Esophagus squamous epithelium (tissue), 5 donors: ENCODE measurements around the gene MAD2L2. TPM values are rescaled to one million over a fixed set of nuclear protein-coding genes. Genes with fewer than 3 reads are reported as not detected.

ENCODE experiments used
- DNase-seq: peaks from one replicate; lab custom pipeline; 2025; lab: John Stamatoyannopoulos, UW
- H3K27ac ChIP-seq, 4 donors: fragments of 200-600 bp; sonication (generic); one replicate each; pipeline ENCODE4 v1.5.1; 2016 to 2019; ENCODE audit warnings: mild to moderate bottlenecking in 1 of 4
- H3K27me3 ChIP-seq, 4 donors: fragments of 200-600 bp; sonication (generic); 1 replicate in 3 of 4; 2 replicates in 1 of 4; pipeline versions ENCODE4 v1.5.1 to v1.6.0; 2017 to 2021; ENCODE audit warnings: antibody characterized with exemption in 1 of 4
- H3K36me3 ChIP-seq, 3 donors: fragments of 200-600 bp; sonication (generic); one replicate each; pipeline ENCODE4 v1.5.1; 2016 to 2019
- H3K4me1 ChIP-seq, 3 donors: fragments of 200-600 bp; sonication (generic); one replicate each; pipeline ENCODE4 v1.5.1; 2017 to 2019
- H3K4me3 ChIP-seq, 4 donors: fragments of 200-600 bp; sonication (generic); 1 replicate in 3 of 4; 2 replicates in 1 of 4; pipeline ENCODE4 v1.5.1; 2016 to 2019; ENCODE audit warnings: mild to moderate bottlenecking in 2 of 4, moderate library complexity in 1 of 4
- H3K9me3 ChIP-seq, 3 donors: fragments of 200-600 bp; sonication (generic); one replicate each; pipeline ENCODE4 v1.5.1; 2016 to 2019
- POLR2A ChIP-seq, 4 donors: fragments of 450-650 bp; IDR thresholded peaks; one replicate each; pipeline ENCODE4 v1.6.1; 2017; ENCODE audit warnings: antibody characterized with exemption in 4 of 4, mild to moderate bottlenecking in 4 of 4, moderate library complexity in 3 of 4
- WGBS, 2 donors: methylation state at CpG; one replicate each; pipeline ENCODE4 v1.1.5; 2018; 5-methylcytosine and 5-hydroxymethylcytosine counted together
- intact Hi-C: fragments of 100-400 bp; cut with DNase I; formaldehyde crosslinking; loops from one replicate; pipeline ENCODE4 v1.15.0; 2022
- total RNA-seq, 4 donors: library from RNA; depleted of rRNA; stranded (reverse); fragments of >200 nt; gene quantifications; one replicate each; pipeline ENCODE4 v1.1.0, GENCODE V29; 2016
- TF ChIP-seq, protein P1 (sequence below), 6 experiments: fragments of 450-650 bp in 4 of 6; fragments of 200-600 bp in 2 of 6; sonication (generic) in 2 of 6; IDR thresholded peaks; one replicate each; pipeline ENCODE4 v1.5.1; 2016 to 2019; ENCODE audit warnings: antibody characterized with exemption in 6 of 6, mild to moderate bottlenecking in 4 of 6, moderate library complexity in 4 of 6
- donor health status: DM: yes; HTN: yes; CAD: no.

Gene MAD2L2
- total RNA-seq, 4 donors from 2014 or later, result 12.1 to 22.8 (median 18.9) TPM

DNA sequence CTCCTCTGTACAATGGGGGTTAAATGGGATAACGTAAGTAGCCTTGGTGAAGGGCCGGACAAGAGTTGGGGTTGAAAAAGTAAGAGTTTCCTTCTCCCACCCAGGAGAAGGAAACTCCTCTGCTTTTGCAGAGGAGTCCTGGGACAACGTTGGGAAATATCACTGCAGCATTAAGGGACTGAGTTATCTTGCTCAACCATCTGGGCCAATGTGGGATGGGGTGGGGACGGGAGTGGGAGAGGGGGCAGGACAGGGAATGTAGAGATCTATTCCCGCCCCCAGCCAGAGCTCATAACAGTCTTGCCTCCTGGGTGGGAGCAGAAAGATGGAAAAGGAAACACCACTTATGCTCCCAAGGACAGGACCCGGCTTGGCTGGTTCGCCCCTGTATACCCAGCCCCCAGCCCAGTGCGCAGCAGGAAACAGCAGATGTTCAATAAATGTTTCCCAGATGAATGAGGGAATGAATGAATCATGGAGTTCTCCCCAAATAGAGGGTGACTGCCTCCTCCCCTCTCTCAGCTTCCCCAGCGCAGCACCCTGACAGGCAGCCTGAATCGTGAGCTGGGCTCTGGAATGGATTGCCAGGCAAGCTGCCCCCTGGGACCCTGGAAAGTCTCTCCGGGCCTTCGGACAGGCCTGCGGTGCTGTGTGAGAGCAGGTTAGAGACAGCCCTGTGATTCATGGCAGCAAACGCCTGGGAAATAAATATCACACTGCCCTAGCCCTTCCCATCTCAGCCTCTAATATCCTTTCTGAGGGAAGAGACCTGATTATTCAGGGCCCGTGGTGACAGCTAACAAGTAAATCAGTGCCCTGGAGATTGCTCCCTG lies 51.5 kb downstream of the MAD2L2 start:
- no peaks in the 10 kb centered on the region for H3K4me1 ChIP-seq
- H3K27me3 ChIP-seq, result peaks cover 0 to 92% (median 0%) of the 10 kb centered on the region in 4 donors
- no peak overlapping the region for H3K27ac ChIP-seq
- no peak overlapping the region for H3K4me3 ChIP-seq
- H3K9me3 ChIP-seq, result no peaks in the 10 kb centered on the region
- WGBS, 2 donors, result 58 to 59% methylated on average over 5 of the region's 15 CpGs
- intact Hi-C loops, result no loop called here
- H3K36me3 ChIP-seq, result no peaks in the 10 kb centered on the region
- no peak for DNase-seq
- TF ChIP-seq, protein P1, sequence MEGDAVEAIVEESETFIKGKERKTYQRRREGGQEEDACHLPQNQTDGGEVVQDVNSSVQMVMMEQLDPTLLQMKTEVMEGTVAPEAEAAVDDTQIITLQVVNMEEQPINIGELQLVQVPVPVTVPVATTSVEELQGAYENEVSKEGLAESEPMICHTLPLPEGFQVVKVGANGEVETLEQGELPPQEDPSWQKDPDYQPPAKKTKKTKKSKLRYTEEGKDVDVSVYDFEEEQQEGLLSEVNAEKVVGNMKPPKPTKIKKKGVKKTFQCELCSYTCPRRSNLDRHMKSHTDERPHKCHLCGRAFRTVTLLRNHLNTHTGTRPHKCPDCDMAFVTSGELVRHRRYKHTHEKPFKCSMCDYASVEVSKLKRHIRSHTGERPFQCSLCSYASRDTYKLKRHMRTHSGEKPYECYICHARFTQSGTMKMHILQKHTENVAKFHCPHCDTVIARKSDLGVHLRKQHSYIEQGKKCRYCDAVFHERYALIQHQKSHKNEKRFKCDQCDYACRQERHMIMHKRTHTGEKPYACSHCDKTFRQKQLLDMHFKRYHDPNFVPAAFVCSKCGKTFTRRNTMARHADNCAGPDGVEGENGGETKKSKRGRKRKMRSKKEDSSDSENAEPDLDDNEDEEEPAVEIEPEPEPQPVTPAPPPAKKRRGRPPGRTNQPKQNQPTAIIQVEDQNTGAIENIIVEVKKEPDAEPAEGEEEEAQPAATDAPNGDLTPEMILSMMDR (IDR thresholded peaks at IDR 0.05), result no peak
- TF ChIP-seq POLR2A (IDR thresholded peaks at IDR 0.05), result no peak

DNA sequence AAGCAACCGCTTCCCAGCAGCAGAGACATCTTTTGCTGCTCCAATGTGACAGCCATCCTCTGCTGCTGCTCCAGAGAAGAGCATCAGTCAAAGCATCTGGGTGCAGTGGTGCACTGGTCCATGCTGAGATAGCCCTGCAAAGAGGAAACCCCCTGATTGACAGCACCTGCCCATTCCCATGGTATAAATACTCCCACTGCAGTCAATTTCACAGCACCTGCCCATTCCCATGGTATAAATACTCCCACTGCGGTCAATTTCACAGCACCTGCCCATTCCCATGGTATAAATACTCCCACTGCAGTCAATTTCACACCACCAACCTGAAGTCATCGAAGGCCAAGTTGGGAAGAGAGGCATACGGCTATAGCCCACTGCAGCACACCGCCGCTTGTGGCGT lies 52.2 kb downstream of the MAD2L2 start:
- H3K36me3 ChIP-seq, result no peaks in the 10 kb centered on the region
- intact Hi-C loops, result no loop called here
- H3K27ac ChIP-seq, result no peak overlapping the region
- peaks cover 0 to 89% (median 0%) of the 10 kb centered on the region in 4 donors for H3K27me3 ChIP-seq
- WGBS, 2 donors, result 88 to 89% methylated on average over 1 to 7 of the region's 7 CpGs
- no peak for DNase-seq
- no peak overlapping the region for H3K4me3 ChIP-seq
- no peaks in the 10 kb centered on the region for H3K9me3 ChIP-seq
- no peak for TF ChIP-seq POLR2A (IDR thresholded peaks at IDR 0.05)
- TF ChIP-seq, protein P1 (IDR thresholded peaks at IDR 0.05), result no peak
- H3K4me1 ChIP-seq, result no peaks in the 10 kb centered on the region

DNA sequence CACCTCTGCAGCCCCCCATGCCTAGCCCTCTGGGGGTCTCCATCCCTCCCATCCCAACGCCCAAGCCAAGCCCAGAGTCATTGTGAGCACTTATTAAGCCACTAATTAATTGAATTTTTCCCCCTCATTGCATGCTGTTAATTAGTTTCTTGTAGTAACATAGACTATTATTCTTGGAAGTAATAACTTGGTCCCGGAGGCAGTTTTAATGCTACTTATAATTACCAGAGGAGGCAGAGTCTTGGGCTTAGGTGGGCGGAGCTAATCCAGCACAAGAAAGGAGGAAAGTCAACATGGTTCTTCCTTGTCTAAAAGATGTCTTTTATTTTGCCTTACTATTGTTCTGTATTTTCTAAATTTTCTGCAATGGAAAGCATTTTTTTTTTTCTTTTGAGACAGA lies 54.4 kb downstream of the MAD2L2 start:
- WGBS, 2 donors, result 45 to 57% methylated on average over 3 of the region's 3 CpGs
- Histone ChIP-seq H3K4me1 (no peaks in the 10 kb centered on the region), H3K4me3 (no peak overlapping the region), H3K9me3 (no peaks in the 10 kb centered on the region), H3K27me3 (peaks cover 0 to 87% (median 0%) of the 10 kb centered on the region in 4 donors), H3K36me3 (no peaks in the 10 kb centered on the region), H3K27ac (no peak overlapping the region)
- intact Hi-C loops, result no loop called here
- DNase-seq, result no peak
- TF ChIP-seq POLR2A (IDR thresholded peaks at IDR 0.05), result no peak
- TF ChIP-seq, protein P1 (IDR thresholded peaks at IDR 0.05), result no peak

Other genes with a start within 250 kb of the MAD2L2 start
- under 1 TPM in 1 of 4 donors, not detected in 3; 0.67 TPM for gene DISP3, start 202.0 kb downstream of the MAD2L2 start, total RNA-seq
- 10 to 100 TPM in 1 of 4 donors, 1 to 10 TPM in 3; 2.6 to 13.6 (median 8.0) TPM for gene FBXO2, start 26.7 kb downstream of the MAD2L2 start, total RNA-seq
- gene FBXO44, start 26.3 kb downstream of the MAD2L2 start, total RNA-seq, result 10 to 100 TPM in 1 of 4 donors, 1 to 10 TPM in 3; 5.0 to 20.4 (median 7.0) TPM
- 10 to 100 TPM; 11.6 to 20.2 (median 12.2) TPM for gene FBXO6, start 16.9 kb downstream of the MAD2L2 start, total RNA-seq
- gene DRAXIN, start 10.6 kb upstream of the MAD2L2 start, total RNA-seq, result not detected
- 10 to 100 TPM; 34.5 to 89.5 (median 50.7) TPM for gene AGTRAP, start 55.0 kb upstream of the MAD2L2 start, total RNA-seq
- 1 to 10 TPM in 1 of 4 donors, under 1 TPM in 2, not detected in 1; 0.31 to 2.6 (median 0.76) TPM for gene C1orf167, start 81.0 kb upstream of the MAD2L2 start, total RNA-seq
- 10 to 100 TPM; 15.6 to 30.1 (median 25.4) TPM for gene MTHFR, start 124.8 kb upstream of the MAD2L2 start, total RNA-seq
- gene CLCN6, start 125.0 kb upstream of the MAD2L2 start, total RNA-seq, result 10 to 100 TPM in 2 of 4 donors, 1 to 10 TPM in 2; 4.2 to 13.5 (median 9.9) TPM
- not detected for gene NPPA, start 166.6 kb upstream of the MAD2L2 start, total RNA-seq
- gene NPPB, start 177.8 kb upstream of the MAD2L2 start, total RNA-seq, result not detected
- 10 to 100 TPM; 40.4 to 50.5 (median 47.9) TPM for gene KIAA2013, start 245.3 kb upstream of the MAD2L2 start, total RNA-seq